Measurements from ENCODE around the gene AGRN.
"Not testable (repeated sequence)": the region's sequence is repeated elsewhere in the genome, so short reads cannot be mapped to it uniquely, and the experiment has no call there.

AGRN gene

GRCh38 chr1:1021010-1021919 lies 1.3 kb downstream of the AGRN start:
- peak; percentile 39 for DNase-seq

- DNase-seq: no peak
Measured at GRCh38 chr1:1021920-1022259, 2.0 kb downstream of the AGRN start.

GRCh38 chr1:1022302-1023009 lies 2.5 kb downstream of the AGRN start:
- DNase-seq: no peak

GRCh38 chr1:1023700-1024099 lies 3.8 kb downstream of the AGRN start:
- DNase-seq: no peak

GRCh38 chr1:1024149-1024770 lies 4.3 kb downstream of the AGRN start:
- DNase-seq: no peak

- no peak for DNase-seq
Measured at GRCh38 chr1:1024771-1025699, 5.1 kb downstream of the AGRN start.

GRCh38 chr1:1025730-1026129 lies 5.8 kb downstream of the AGRN start:
- DNase-seq: no peak

GRCh38 chr1:1026599-1027413 lies 6.9 kb downstream of the AGRN start:
- DNase-seq: no peak

GRCh38 chr1:1027791-1028190 lies 7.9 kb downstream of the AGRN start:
- no peak for DNase-seq

- not testable (repeated sequence) for DNase-seq
Measured at GRCh38 chr1:1030867-1031658, 11.1 kb downstream of the AGRN start.

GRCh38 chr1:1031659-1032235 lies 11.8 kb downstream of the AGRN start:
- no peak for DNase-seq

GRCh38 chr1:1032424-1032823 lies 12.5 kb downstream of the AGRN start:
- DNase-seq: peak; percentile 36

GRCh38 chr1:1033009-1033587 lies 13.2 kb downstream of the AGRN start:
- peak; percentile 96 for DNase-seq

GRCh38 chr1:1033731-1034438 lies 14.0 kb downstream of the AGRN start:
- DNase-seq: peak; percentile 41

- no peak for DNase-seq
Measured at GRCh38 chr1:1034439-1034781, 14.5 kb downstream of the AGRN start.

GRCh38 chr1:1035291-1035943 lies 15.5 kb downstream of the AGRN start:
- DNase-seq: no peak

- no peak for DNase-seq
Measured at GRCh38 chr1:1037366-1038327, 17.7 kb downstream of the AGRN start.

- no peak for DNase-seq
Measured at GRCh38 chr1:1038694-1039093, 18.8 kb downstream of the AGRN start.
